ENCODE results near the gene ZYX.
"Not testable (repeated sequence)": the region's sequence is repeated elsewhere in the genome, so short reads cannot be mapped to it uniquely, and the experiment has no call there.

Gene ZYX

DNA sequence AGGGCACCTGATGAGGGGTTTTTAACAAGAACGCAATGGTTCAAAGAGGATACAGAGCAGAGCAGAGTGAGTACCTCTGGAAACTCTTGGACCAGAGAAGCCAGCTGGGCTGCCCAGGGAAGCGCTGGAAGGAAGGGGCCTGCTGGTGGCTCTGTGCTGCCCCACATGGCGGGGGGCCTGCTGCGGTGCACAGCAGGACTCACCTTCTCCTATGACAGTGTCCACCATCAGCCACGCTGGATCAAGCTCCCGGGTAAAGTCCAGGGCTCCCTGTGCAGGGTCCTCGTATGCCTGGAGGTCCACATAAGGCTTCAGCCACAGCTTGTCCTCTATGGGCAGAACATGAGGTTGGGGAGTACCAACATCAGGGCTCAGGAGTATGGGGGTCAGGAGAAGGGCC is 15.0 kb downstream of the ZYX start:
- H3K27ac ChIP-seq (ENCODE audit: low read length) = no peak overlapping the region
- H3K27me3 ChIP-seq (ENCODE audit: control insufficient read depth, insufficient read depth, low read length) = no peaks in the 10 kb centered on the region
- no peaks in the 10 kb centered on the region for H3K4me1 ChIP-seq (ENCODE audit: control insufficient read depth, low read depth, low read length)
- H3K36me3 ChIP-seq (ENCODE audit: control insufficient read depth, low read depth, low read length) = peaks cover 97% of the 10 kb centered on the region
- H3K4me3 ChIP-seq (ENCODE audit: low read length) = no peak overlapping the region
- no peaks in the 10 kb centered on the region for H3K9me3 ChIP-seq (ENCODE audit: control insufficient read depth, low read depth, low read length)
- H3K9ac ChIP-seq (ENCODE audit: low read length) = no peak overlapping the region

- H3K27me3 ChIP-seq (ENCODE audit: control insufficient read depth, insufficient read depth, low read length) = no peaks in the 10 kb centered on the region
- no peaks in the 10 kb centered on the region for H3K9me3 ChIP-seq (ENCODE audit: control insufficient read depth, low read depth, low read length)
- H3K9ac ChIP-seq (ENCODE audit: low read length) = no peak overlapping the region
- no peaks in the 10 kb centered on the region for H3K4me1 ChIP-seq (ENCODE audit: control insufficient read depth, low read depth, low read length)
- H3K4me3 ChIP-seq (ENCODE audit: low read length) = no peak overlapping the region
- no peak overlapping the region for H3K27ac ChIP-seq (ENCODE audit: low read length)
- H3K36me3 ChIP-seq (ENCODE audit: control insufficient read depth, low read depth, low read length) = peaks cover 96% of the 10 kb centered on the region
Observed at GRCh38 chr7:143396625-143397556, 15.7 kb downstream of the ZYX start.

DNA sequence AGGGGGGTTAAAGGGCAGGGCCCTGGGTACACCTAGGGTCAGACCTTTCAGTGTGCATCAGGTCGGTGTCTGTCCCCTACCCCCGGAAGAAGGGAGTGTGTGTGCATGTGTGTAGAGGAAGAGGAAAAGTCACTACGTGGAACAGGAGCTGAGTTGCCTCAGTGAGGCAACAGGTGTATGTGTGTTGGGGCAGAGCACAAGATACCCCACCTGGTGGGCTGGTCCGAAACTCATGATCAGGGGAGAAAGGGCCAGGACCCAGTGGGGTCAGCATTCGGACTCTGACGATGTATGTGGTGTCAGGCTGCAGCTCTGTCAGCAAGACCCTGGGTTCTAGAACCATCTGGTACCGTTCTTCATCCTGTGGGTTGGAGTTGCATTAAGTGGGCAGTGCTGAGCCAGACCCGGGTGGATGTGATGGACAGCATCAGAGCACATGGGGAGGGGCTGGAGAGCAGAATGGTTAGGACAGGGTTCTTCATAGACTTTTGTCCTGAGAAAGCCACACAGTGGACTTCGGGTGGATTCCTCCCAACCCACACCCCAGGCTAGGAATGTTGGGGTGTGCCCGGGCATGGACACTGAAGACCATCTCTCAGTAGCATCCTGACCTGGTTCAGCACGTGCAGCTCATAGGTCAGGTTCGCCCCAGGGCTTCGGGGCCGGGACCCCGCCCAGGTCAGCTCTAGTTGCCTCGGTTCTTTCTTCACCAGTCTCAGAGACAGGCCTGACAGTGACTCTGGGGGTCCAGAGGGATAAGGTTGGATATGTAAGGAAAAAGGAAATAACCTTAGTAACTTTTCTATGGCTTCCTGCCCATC is 16.8 kb downstream of the ZYX start:
- H3K36me3 ChIP-seq (ENCODE audit: control insufficient read depth, low read depth, low read length) = peaks cover 94% of the 10 kb centered on the region
- H3K9ac ChIP-seq (ENCODE audit: low read length) = no peak overlapping the region

GRCh38 chr7:143398616-143399015 is 17.5 kb downstream of the ZYX start:
- no peak overlapping the region for H3K9ac ChIP-seq (ENCODE audit: low read length)
- H3K4me3 ChIP-seq (ENCODE audit: low read length) = no peak overlapping the region
- H3K27me3 ChIP-seq (ENCODE audit: control insufficient read depth, insufficient read depth, low read length) = no peaks in the 10 kb centered on the region
- no peaks in the 10 kb centered on the region for H3K9me3 ChIP-seq (ENCODE audit: control insufficient read depth, low read depth, low read length)
- H3K36me3 ChIP-seq (ENCODE audit: control insufficient read depth, low read depth, low read length) = peaks cover 88% of the 10 kb centered on the region
- H3K27ac ChIP-seq (ENCODE audit: low read length) = no peak overlapping the region
- peaks cover 2% of the 10 kb centered on the region for H3K4me1 ChIP-seq (ENCODE audit: control insufficient read depth, low read depth, low read length)

More for the DNA sequence above, 16.8 kb downstream of the ZYX start:
- Histone ChIP-seq H3K27ac (ENCODE audit: low read length) (no peak overlapping the region), H3K27me3 (ENCODE audit: control insufficient read depth, insufficient read depth, low read length) (no peaks in the 10 kb centered on the region), H3K4me3 (ENCODE audit: low read length) (no peak overlapping the region), H3K4me1 (ENCODE audit: control insufficient read depth, low read depth, low read length) (no peaks in the 10 kb centered on the region), H3K9me3 (ENCODE audit: control insufficient read depth, low read depth, low read length) (no peaks in the 10 kb centered on the region)

GRCh38 chr7:143399151-143399550 is 18.0 kb downstream of the ZYX start:
- H3K27me3 ChIP-seq (ENCODE audit: control insufficient read depth, insufficient read depth, low read length) = no peaks in the 10 kb centered on the region
- no peak overlapping the region for H3K27ac ChIP-seq (ENCODE audit: low read length)
- H3K4me1 ChIP-seq (ENCODE audit: control insufficient read depth, low read depth, low read length) = peaks cover 3% of the 10 kb centered on the region
- no peak overlapping the region for H3K9ac ChIP-seq (ENCODE audit: low read length)
- no peak overlapping the region for H3K4me3 ChIP-seq (ENCODE audit: low read length)
- H3K36me3 ChIP-seq (ENCODE audit: control insufficient read depth, low read depth, low read length) = peaks cover 83% of the 10 kb centered on the region
- no peaks in the 10 kb centered on the region for H3K9me3 ChIP-seq (ENCODE audit: control insufficient read depth, low read depth, low read length)

GRCh38 chr7:143399642-143400041 is 18.5 kb downstream of the ZYX start:
- Histone ChIP-seq H3K27me3 (ENCODE audit: control insufficient read depth, insufficient read depth, low read length) (no peaks in the 10 kb centered on the region), H3K4me1 (ENCODE audit: control insufficient read depth, low read depth, low read length) (peaks cover 3% of the 10 kb centered on the region), H3K9ac (ENCODE audit: low read length) (no peak overlapping the region), H3K4me3 (ENCODE audit: low read length) (no peak overlapping the region), H3K27ac (ENCODE audit: low read length) (no peak overlapping the region), H3K9me3 (ENCODE audit: control insufficient read depth, low read depth, low read length) (no peaks in the 10 kb centered on the region), H3K36me3 (ENCODE audit: control insufficient read depth, low read depth, low read length) (peaks cover 79% of the 10 kb centered on the region)

GRCh38 chr7:143401265-143401664 is 20.1 kb downstream of the ZYX start:
- Histone ChIP-seq H3K36me3 (ENCODE audit: control insufficient read depth, low read depth, low read length) (peaks cover 68% of the 10 kb centered on the region), H3K4me1 (ENCODE audit: control insufficient read depth, low read depth, low read length) (peaks cover 17% of the 10 kb centered on the region), H3K9ac (ENCODE audit: low read length) (no peak overlapping the region), H3K9me3 (ENCODE audit: control insufficient read depth, low read depth, low read length) (no peaks in the 10 kb centered on the region), H3K4me3 (ENCODE audit: low read length) (no peak overlapping the region), H3K27ac (ENCODE audit: low read length) (no peak overlapping the region), H3K27me3 (ENCODE audit: control insufficient read depth, insufficient read depth, low read length) (no peaks in the 10 kb centered on the region)

- not testable (repeated sequence) for H3K27me3 ChIP-seq (ENCODE audit: control insufficient read depth, insufficient read depth, low read length); H3K9me3 ChIP-seq (ENCODE audit: control insufficient read depth, low read depth, low read length); H3K4me3 ChIP-seq (ENCODE audit: low read length); H3K27ac ChIP-seq (ENCODE audit: low read length); H3K9ac ChIP-seq (ENCODE audit: low read length)
- Histone ChIP-seq H3K36me3 (ENCODE audit: control insufficient read depth, low read depth, low read length) (peaks cover 58% of the 10 kb centered on the region), H3K4me1 (ENCODE audit: control insufficient read depth, low read depth, low read length) (peaks cover 27% of the 10 kb centered on the region)
Observed at GRCh38 chr7:143402233-143402632, 21.1 kb downstream of the ZYX start.

GRCh38 chr7:143405173-143406001 is 24.2 kb downstream of the ZYX start:
- Histone ChIP-seq H3K27me3 (ENCODE audit: control insufficient read depth, insufficient read depth, low read length) (no peaks in the 10 kb centered on the region), H3K27ac (ENCODE audit: low read length) (no peak overlapping the region), H3K4me3 (ENCODE audit: low read length) (peak overlapping the region; percentile 16), H3K9ac (ENCODE audit: low read length) (no peak overlapping the region), H3K36me3 (ENCODE audit: control insufficient read depth, low read depth, low read length) (peaks cover 26% of the 10 kb centered on the region), H3K4me1 (ENCODE audit: control insufficient read depth, low read depth, low read length) (peaks cover 45% of the 10 kb centered on the region), H3K9me3 (ENCODE audit: control insufficient read depth, low read depth, low read length) (no peaks in the 10 kb centered on the region)

DNA sequence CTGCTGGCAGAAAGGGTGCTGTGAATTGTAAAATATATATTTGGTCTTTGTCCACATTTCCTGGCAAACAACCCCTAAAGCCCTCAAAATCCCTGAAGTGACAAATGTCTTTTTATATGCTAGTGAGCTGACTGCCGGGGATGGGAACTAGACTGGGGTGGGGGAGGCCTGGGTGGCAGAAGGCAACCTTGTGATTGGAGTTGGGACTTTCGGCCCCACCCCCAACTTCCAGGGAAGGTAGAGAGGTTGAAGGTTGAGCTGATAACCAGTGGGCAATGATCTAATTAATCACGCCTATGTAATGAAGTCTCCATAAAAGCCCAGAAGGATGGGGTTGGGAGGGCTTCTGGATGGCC is 24.8 kb downstream of the ZYX start:
- H3K27ac ChIP-seq (ENCODE audit: low read length) = no peak overlapping the region

More for the DNA sequence above, 24.8 kb downstream of the ZYX start:
- Histone ChIP-seq H3K9ac (ENCODE audit: low read length) (no peak overlapping the region), H3K4me1 (ENCODE audit: control insufficient read depth, low read depth, low read length) (peaks cover 48% of the 10 kb centered on the region), H3K4me3 (ENCODE audit: low read length) (peak overlapping the region; percentile 84), H3K36me3 (ENCODE audit: control insufficient read depth, low read depth, low read length) (peaks cover 20% of the 10 kb centered on the region), H3K27me3 (ENCODE audit: control insufficient read depth, insufficient read depth, low read length) (no peaks in the 10 kb centered on the region), H3K9me3 (ENCODE audit: control insufficient read depth, low read depth, low read length) (no peaks in the 10 kb centered on the region)
